ENCODE measurements around the gene CYP4Z1.
"Not testable (repeated sequence)": the region's sequence is repeated elsewhere in the genome, so short reads cannot be mapped to it uniquely, and the experiment has no call there.

The CYP4Z1 gene

GRCh38 chr1:47067097-47067594, at the start of gene CYP4Z1:
CYP4Z1 (plus strand) TSS chr1:47067231; CDS start chr1:47067491, 260 bp downstream.
- DNase-seq (ENCODE audit: low read depth) = no peak

GRCh38 chr1:47021070-47021469, 46.0 kb upstream of the CYP4Z1 start:
- no peak for DNase-seq (ENCODE audit: low read depth)

GRCh38 chr1:47023268-47024140, 43.5 kb upstream of the CYP4Z1 start, which contains the start of gene CYP4X1:
CYP4X1 (plus strand) TSS chr1:47023669; CDS start chr1:47023818, 149 bp downstream.
- no peak for DNase-seq (ENCODE audit: low read depth)

GRCh38 chr1:47024141-47024801, 42.8 kb upstream of the CYP4Z1 start:
- DNase-seq (ENCODE audit: low read depth) = no peak

- peak; percentile 8 for DNase-seq (ENCODE audit: low read depth)
Measured at GRCh38 chr1:47030170-47030805, 36.7 kb upstream of the CYP4Z1 start.

- peak; percentile 89 for DNase-seq (ENCODE audit: low read depth)
Measured at GRCh38 chr1:47031059-47031458, 36.0 kb upstream of the CYP4Z1 start.

- DNase-seq (ENCODE audit: low read depth) = peak; percentile 27
Measured at GRCh38 chr1:47031585-47031984, 35.4 kb upstream of the CYP4Z1 start.

GRCh38 chr1:47036764-47037163, 30.3 kb upstream of the CYP4Z1 start:
- no peak for DNase-seq (ENCODE audit: low read depth)

GRCh38 chr1:47059376-47059775, 7.7 kb upstream of the CYP4Z1 start:
- DNase-seq (ENCODE audit: low read depth) = no peak

GRCh38 chr1:47069080-47069479, 2.0 kb downstream of the CYP4Z1 start:
- not testable (repeated sequence) for DNase-seq (ENCODE audit: low read depth)

GRCh38 chr1:47069509-47069908, 2.5 kb downstream of the CYP4Z1 start:
- not testable (repeated sequence) for DNase-seq (ENCODE audit: low read depth)

GRCh38 chr1:47089356-47089755, 22.3 kb downstream of the CYP4Z1 start:
- not testable (repeated sequence) for DNase-seq (ENCODE audit: low read depth)

- not testable (repeated sequence) for DNase-seq (ENCODE audit: low read depth)
Measured at GRCh38 chr1:47091476-47091875, 24.4 kb downstream of the CYP4Z1 start.

GRCh38 chr1:47104816-47105215, 37.8 kb downstream of the CYP4Z1 start:
- DNase-seq (ENCODE audit: low read depth) = no peak

- no peak for DNase-seq (ENCODE audit: low read depth)
Measured at GRCh38 chr1:47106792-47107191, 39.8 kb downstream of the CYP4Z1 start.

GRCh38 chr1:47107851-47108574, 41.0 kb downstream of the CYP4Z1 start:
- DNase-seq (ENCODE audit: low read depth) = not testable (repeated sequence)

GRCh38 chr1:47109482-47109881, 42.5 kb downstream of the CYP4Z1 start:
- DNase-seq (ENCODE audit: low read depth) = not testable (repeated sequence)

GRCh38 chr1:47113178-47113577, 46.1 kb downstream of the CYP4Z1 start:
- DNase-seq (ENCODE audit: low read depth) = no peak

- not testable (repeated sequence) for DNase-seq (ENCODE audit: low read depth)
Measured at GRCh38 chr1:47121039-47121438, 54.0 kb downstream of the CYP4Z1 start.

- not testable (repeated sequence) for DNase-seq (ENCODE audit: low read depth)
Measured at GRCh38 chr1:47124834-47125233, 57.8 kb downstream of the CYP4Z1 start.

- DNase-seq (ENCODE audit: low read depth) = not testable (repeated sequence)
Measured at GRCh38 chr1:47126997-47127396, 60.0 kb downstream of the CYP4Z1 start.

GRCh38 chr1:47128221-47128620, 61.2 kb downstream of the CYP4Z1 start:
- no peak for DNase-seq (ENCODE audit: low read depth)

Measured in fibroblast of the conjunctiva (primary cell).